Measurements from ENCODE around the gene ZCCHC8. TPM values are rescaled to one million over a fixed set of nuclear protein-coding genes. Genes with fewer than 3 reads are reported as not detected.

ZCCHC8 gene
- total RNA-seq, 4 donors from 2014 or later = 14.1 to 26.0 (median 20.2) TPM

GRCh38 chr12:122460641-122461040 is 40.1 kb downstream of the ZCCHC8 start:
- H3K9me3 ChIP-seq = no peaks in the 10 kb centered on the region
- H3K4me3 ChIP-seq = no peak overlapping the region
- H3K36me3 ChIP-seq = no peaks in the 10 kb centered on the region
- no peaks in the 10 kb centered on the region for H3K27me3 ChIP-seq
- 60 to 78% methylated on average over 1 of the region's 2 CpGs for WGBS, 2 donors (ENCODE audit: low coverage in 1 of 2)
- no peak overlapping the region for H3K27ac ChIP-seq
- ATAC-seq = no peak
- H3K4me1 ChIP-seq = peaks cover 0 to 5% (median 0%) of the 10 kb centered on the region in 3 donors
- TF ChIP-seq EP300 (IDR thresholded peaks at IDR 0.05) (no peak), POLR2A (IDR thresholded peaks at IDR 0.05) (no peak), POLR2AphosphoS5 (IDR thresholded peaks at IDR 0.05) (no peak), CTCF (IDR thresholded peaks at IDR 0.05) (no peak)

GRCh38 chr12:122460061-122460460 is 40.7 kb downstream of the ZCCHC8 start:
- 77 to 95% methylated on average over 3 to 5 of the region's 7 CpGs for WGBS, 2 donors (ENCODE audit: low coverage in 1 of 2)
- H3K27me3 ChIP-seq = no peaks in the 10 kb centered on the region

GRCh38 chr12:122459211-122459610 is 41.5 kb downstream of the ZCCHC8 start:
- Histone ChIP-seq H3K27me3 (no peaks in the 10 kb centered on the region), H3K9me3 (no peaks in the 10 kb centered on the region), H3K4me1 (peaks cover 0 to 5% (median 0%) of the 10 kb centered on the region in 3 donors), H3K27ac (no peak overlapping the region), H3K36me3 (no peaks in the 10 kb centered on the region), H3K4me3 (no peak overlapping the region)
- TF ChIP-seq EP300 (IDR thresholded peaks at IDR 0.05) (no peak), POLR2AphosphoS5 (IDR thresholded peaks at IDR 0.05) (no peak)
- no peak for ATAC-seq
- WGBS, 2 donors (ENCODE audit: low coverage in 1 of 2) = 83 to 88% methylated on average over 2 of the region's 2 CpGs

More at GRCh38 chr12:122460061-122460460, 40.7 kb downstream of the ZCCHC8 start:
- H3K4me1 ChIP-seq = peaks cover 0 to 5% (median 0%) of the 10 kb centered on the region in 3 donors
- no peak overlapping the region for H3K27ac ChIP-seq
- ATAC-seq = no peak
- H3K4me3 ChIP-seq = no peak overlapping the region
- H3K9me3 ChIP-seq = no peaks in the 10 kb centered on the region
- no peaks in the 10 kb centered on the region for H3K36me3 ChIP-seq
- TF ChIP-seq CTCF (IDR thresholded peaks at IDR 0.05) (no peak), EP300 (IDR thresholded peaks at IDR 0.05) (no peak), POLR2A (IDR thresholded peaks at IDR 0.05) (no peak), POLR2AphosphoS5 (IDR thresholded peaks at IDR 0.05) (no peak)

- Histone ChIP-seq H3K27ac (no peak overlapping the region), H3K4me1 (no peaks in the 10 kb centered on the region), H3K27me3 (no peaks in the 10 kb centered on the region), H3K36me3 (no peaks in the 10 kb centered on the region), H3K9me3 (no peaks in the 10 kb centered on the region), H3K4me3 (no peak overlapping the region)
- WGBS, 2 donors (ENCODE audit: low coverage in 1 of 2) = 92 to 100% methylated on average over 5 to 12 of the region's 17 CpGs
- ATAC-seq = no peak
- TF ChIP-seq CTCF (IDR thresholded peaks at IDR 0.05) = no peak
- TF ChIP-seq POLR2A (IDR thresholded peaks at IDR 0.05) = no peak
- no peak for TF ChIP-seq POLR2AphosphoS5 (IDR thresholded peaks at IDR 0.05)
- TF ChIP-seq EP300 (IDR thresholded peaks at IDR 0.05) = no peak
Measured at GRCh38 chr12:122458105-122459035, 42.4 kb downstream of the ZCCHC8 start.

GRCh38 chr12:122457627-122458026 is 43.1 kb downstream of the ZCCHC8 start:
- TF ChIP-seq EP300 (IDR thresholded peaks at IDR 0.05) (no peak), CTCF (IDR thresholded peaks at IDR 0.05) (no peak), POLR2A (IDR thresholded peaks at IDR 0.05) (no peak), POLR2AphosphoS5 (IDR thresholded peaks at IDR 0.05) (no peak)
- Histone ChIP-seq H3K4me1 (no peaks in the 10 kb centered on the region), H3K4me3 (no peak overlapping the region), H3K9me3 (no peaks in the 10 kb centered on the region), H3K36me3 (no peaks in the 10 kb centered on the region), H3K27me3 (no peaks in the 10 kb centered on the region), H3K27ac (no peak overlapping the region)
- WGBS, 2 donors (ENCODE audit: low coverage in 1 of 2) = 63 to 70% methylated on average over 2 of the region's 2 CpGs
- ATAC-seq = no peak

All from gastroesophageal sphincter (tissue), 4 donors.